ENCODE measurements around the gene CLEC1A.

The CLEC1A gene

GRCh38 chr12:10119066-10119465 is 20.3 kb upstream of the CLEC1A start:
- TF ChIP-seq CTCF (IDR thresholded peaks at IDR 0.05; ENCODE audit: low read depth, low read length), result no peak
- H3K4me3 ChIP-seq (ENCODE audit: low read depth, low read length), result no peak overlapping the region

GRCh38 chr12:10115890-10116289 is 17.1 kb upstream of the CLEC1A start:
- H3K4me3 ChIP-seq (ENCODE audit: low read depth, low read length), result no peak overlapping the region
- TF ChIP-seq CTCF (IDR thresholded peaks at IDR 0.05; ENCODE audit: low read depth, low read length), result no peak

GRCh38 chr12:10115311-10115710 is 16.5 kb upstream of the CLEC1A start:
- H3K4me3 ChIP-seq (ENCODE audit: low read depth, low read length), result no peak overlapping the region
- no peak for TF ChIP-seq CTCF (IDR thresholded peaks at IDR 0.05; ENCODE audit: low read depth, low read length)

- no peak for TF ChIP-seq CTCF (IDR thresholded peaks at IDR 0.05; ENCODE audit: low read depth, low read length)
- H3K4me3 ChIP-seq (ENCODE audit: low read depth, low read length), result no peak overlapping the region
These were observed 15.1 kb upstream of the CLEC1A start for GRCh38 chr12:10113920-10114319.

GRCh38 chr12:10113075-10113474 is 14.3 kb upstream of the CLEC1A start:
- no peak for TF ChIP-seq CTCF (IDR thresholded peaks at IDR 0.05; ENCODE audit: low read depth, low read length)
- no peak overlapping the region for H3K4me3 ChIP-seq (ENCODE audit: low read depth, low read length)

GRCh38 chr12:10111451-10111850 is 12.7 kb upstream of the CLEC1A start:
- no peak for TF ChIP-seq CTCF (IDR thresholded peaks at IDR 0.05; ENCODE audit: low read depth, low read length)
- no peak overlapping the region for H3K4me3 ChIP-seq (ENCODE audit: low read depth, low read length)

GRCh38 chr12:10110256-10110844 is 11.6 kb upstream of the CLEC1A start:
- no peak overlapping the region for H3K4me3 ChIP-seq (ENCODE audit: low read depth, low read length)
- no peak for TF ChIP-seq CTCF (IDR thresholded peaks at IDR 0.05; ENCODE audit: low read depth, low read length)

Measured in WI38 (cell line).